Measurements from ENCODE around the gene SYCP2L.

SYCP2L gene

GRCh38 chr6:11011787-11012234, 125.0 kb downstream of the SYCP2L start:
- ChIA-PET CTCF (interaction anchor here (0.5 to 1.5 kb wide), 9 partner anchors 16 to 529 kb away, joined by 3 to 10 read pairs (median 3); no protein-coding TSS in a partner anchor), POLR2A (no interaction called here)
- Histone ChIP-seq H3K4me1 (ENCODE audit: control insufficient read depth, insufficient read depth, low read length) (peaks cover 30% of the 10 kb centered on the region), H3K36me3 (ENCODE audit: control insufficient read depth in 2 of 2, insufficient read depth in 1 of 2, low read length in 2 of 2) (no peaks in the 10 kb centered on the region), H3K27ac (ENCODE audit: extremely low read depth, low read depth, low read length) (no peak overlapping the region), H3K9me3 (ENCODE audit: control insufficient read depth, insufficient read depth, low read depth, low read length) (no peaks in the 10 kb centered on the region), H3K4me3 (ENCODE audit: low read depth, low read length) (no peak overlapping the region)
- TF ChIP-seq ZNF548 (tag by site-specific recombination; IDR thresholded peaks at IDR 0.05) (no peak), ZNF600 (tag by site-specific recombination; IDR thresholded peaks at IDR 0.05) (peak; percentile 95), ZNF701 (tag by site-specific recombination; IDR thresholded peaks at IDR 0.05) (no peak), ZNF692 (tag by site-specific recombination; IDR thresholded peaks at IDR 0.05) (0 out of 2 replicates have a peak, but pooled peaks have one; percentile 14), EGR2 (tag by site-specific recombination; IDR thresholded peaks at IDR 0.05; ENCODE audit: low read depth) (no peak), ZNF529 (tag by site-specific recombination; IDR thresholded peaks at IDR 0.05; ENCODE audit: insufficient replicate concordance) (no peak), ZNF792 (tag by site-specific recombination; IDR thresholded peaks at IDR 0.05) (no peak), ZNF513 (tag by site-specific recombination; IDR thresholded peaks at IDR 0.05) (peak; percentile 39; the same call in 1 of the 2 replicates)

GRCh38 chr6:11012295-11012754, 125.5 kb downstream of the SYCP2L start:
- no peak for TF ChIP-seq ZNF24 (tag by site-specific recombination; IDR thresholded peaks at IDR 0.05)
- TF ChIP-seq ZNF660 (tag by site-specific recombination; IDR thresholded peaks at IDR 0.05) = no peak
- H3K4me3 ChIP-seq (ENCODE audit: low read depth, low read length) = no peak overlapping the region
- no peak overlapping the region for H3K27ac ChIP-seq (ENCODE audit: extremely low read depth, low read depth, low read length)
- ChIA-PET POLR2A (no interaction called here), CTCF (interaction anchor here (0.6 to 1.5 kb wide), 6 partner anchors 15 to 59 kb away, joined by 3 to 10 read pairs (median 4); no protein-coding TSS in a partner anchor)
- H3K9me3 ChIP-seq (ENCODE audit: control insufficient read depth, insufficient read depth, low read depth, low read length) = no peaks in the 10 kb centered on the region
- peaks cover 28% of the 10 kb centered on the region for H3K4me1 ChIP-seq (ENCODE audit: control insufficient read depth, insufficient read depth, low read length)
- no peaks in the 10 kb centered on the region for H3K36me3 ChIP-seq (ENCODE audit: control insufficient read depth in 2 of 2, insufficient read depth in 1 of 2, low read length in 2 of 2)

GRCh38 chr6:11012976-11013720, 126.3 kb downstream of the SYCP2L start:
- no peak for TF ChIP-seq SP3 (tag by site-specific recombination; IDR thresholded peaks at IDR 0.05)
- TF ChIP-seq ZNF555 (tag by site-specific recombination; conservative IDR thresholded peaks at IDR 0.05) = no peak
- no peak for TF ChIP-seq ZFP3 (tag by site-specific recombination; IDR thresholded peaks at IDR 0.05; ENCODE audit: low read depth)
- no peak for TF ChIP-seq ZNF645 (tag by site-specific recombination; IDR thresholded peaks at IDR 0.05)
- TF ChIP-seq MZF1 (tag by site-specific recombination; IDR thresholded peaks at IDR 0.05; ENCODE audit: borderline replicate concordance) = no peak
- no peak for TF ChIP-seq ZNF248 (tag by site-specific recombination; IDR thresholded peaks at IDR 0.05)
- no peak for TF ChIP-seq ZNF670 (tag by site-specific recombination; IDR thresholded peaks at IDR 0.05; ENCODE audit: low read depth)
- no peak for TF ChIP-seq ZNF211 (tag by site-specific recombination; IDR thresholded peaks at IDR 0.05; ENCODE audit: low read depth)
- no peak for TF ChIP-seq ZNF184 (tag by site-specific recombination; IDR thresholded peaks at IDR 0.05)
- TF ChIP-seq ZNF362 (tag by site-specific recombination; IDR thresholded peaks at IDR 0.05) = no peak
- no peak for TF ChIP-seq ZNF354C (tag by site-specific recombination; IDR thresholded peaks at IDR 0.05; ENCODE audit: borderline replicate concordance, low read depth)
- no peak for TF ChIP-seq ZNF768 (tag by site-specific recombination; IDR thresholded peaks at IDR 0.05)
- TF ChIP-seq ZNF530 (tag by site-specific recombination; IDR thresholded peaks at IDR 0.05; ENCODE audit: low read depth) = no peak
- TF ChIP-seq ZNF785 (tag by site-specific recombination; IDR thresholded peaks at IDR 0.05) = no peak
- no peak for TF ChIP-seq ZNF654 (tag by site-specific recombination; IDR thresholded peaks at IDR 0.05; ENCODE audit: low read depth)
- TF ChIP-seq MYNN (tag by site-specific recombination; IDR thresholded peaks at IDR 0.05; ENCODE audit: borderline replicate concordance) = no peak
- no peak for TF ChIP-seq GLIS2 (tag by site-specific recombination; IDR thresholded peaks at IDR 0.05)
- H3K4me3 ChIP-seq (ENCODE audit: low read depth, low read length) = no peak overlapping the region
- no peak overlapping the region for H3K27ac ChIP-seq (ENCODE audit: extremely low read depth, low read depth, low read length)
- no peaks in the 10 kb centered on the region for H3K36me3 ChIP-seq (ENCODE audit: control insufficient read depth in 2 of 2, insufficient read depth in 1 of 2, low read length in 2 of 2)
- H3K9me3 ChIP-seq (ENCODE audit: control insufficient read depth, insufficient read depth, low read depth, low read length) = no peaks in the 10 kb centered on the region
- POLR2A ChIA-PET = no interaction called here
- peaks cover 21% of the 10 kb centered on the region for H3K4me1 ChIP-seq (ENCODE audit: control insufficient read depth, insufficient read depth, low read length)
- CTCF ChIA-PET = interaction anchor here (0.5 to 0.6 kb wide), 2 partner anchors 54 to 825 kb away, joined by 3 to 5 read pairs; no protein-coding TSS in a partner anchor
